ENCODE data around the gene CSAG1.
"Not testable (repeated sequence)": the region's sequence is repeated elsewhere in the genome, so short reads cannot be mapped to it uniquely, and the experiment has no call there.

DNA sequence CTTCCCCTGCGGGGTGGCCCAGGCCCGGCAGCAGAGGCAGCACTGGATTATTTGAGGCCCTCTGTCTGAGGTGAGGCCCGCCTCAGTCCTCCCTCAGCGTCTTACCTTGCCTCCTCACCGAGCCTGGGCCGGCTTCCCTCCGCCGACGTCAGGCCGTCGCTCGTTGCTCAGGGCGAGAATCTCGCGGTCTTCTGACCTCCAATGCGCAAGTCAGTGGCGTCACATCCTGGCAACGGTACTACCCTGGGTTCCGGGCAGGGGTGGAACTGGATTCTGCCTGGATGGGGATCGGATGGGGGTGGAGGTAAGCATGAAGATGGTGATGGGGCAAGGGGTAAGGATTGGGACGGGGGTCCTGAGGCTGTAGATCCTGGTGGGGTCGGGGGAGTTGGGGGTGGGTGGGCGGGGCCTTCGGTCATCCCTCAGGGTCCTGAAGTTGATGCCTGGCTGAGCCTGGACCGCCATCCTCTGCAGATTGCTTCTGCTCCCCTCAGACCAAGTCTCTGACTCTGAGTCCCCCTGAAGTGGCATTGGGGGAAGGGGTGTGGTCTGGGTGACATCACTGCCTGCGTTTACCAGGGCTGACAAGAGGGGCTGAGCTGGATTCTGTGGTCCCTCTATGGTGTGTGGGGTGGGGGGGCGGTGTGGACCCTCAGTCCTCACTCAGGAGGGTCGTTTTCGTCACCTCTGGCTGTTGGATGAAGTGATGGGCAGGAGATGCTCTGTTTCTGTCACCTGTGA is 36.2 kb upstream of the CSAG1 start, which contains the start of gene MAGEA6:
- TF ChIP-seq CTCF (IDR thresholded peaks at IDR 0.05); EZH2 (IDR thresholded peaks at IDR 0.05; ENCODE audit: borderline replicate concordance, insufficient read depth, low read depth, low read length, poor library complexity, severe bottlenecking): not testable (repeated sequence)
